GM18861 (cell line): ENCODE results near the gene PKIG.
"Not testable (repeated sequence)": the region's sequence is repeated elsewhere in the genome, so short reads cannot be mapped to it uniquely, and the experiment has no call there.

Experiments
- ATAC-seq: cut with Tn5 transposase; IDR thresholded peaks from one replicate; pipeline ENCODE4 v1.9.1; 2021; ENCODE audit not compliant: unreplicated experiment

PKIG gene

DNA sequence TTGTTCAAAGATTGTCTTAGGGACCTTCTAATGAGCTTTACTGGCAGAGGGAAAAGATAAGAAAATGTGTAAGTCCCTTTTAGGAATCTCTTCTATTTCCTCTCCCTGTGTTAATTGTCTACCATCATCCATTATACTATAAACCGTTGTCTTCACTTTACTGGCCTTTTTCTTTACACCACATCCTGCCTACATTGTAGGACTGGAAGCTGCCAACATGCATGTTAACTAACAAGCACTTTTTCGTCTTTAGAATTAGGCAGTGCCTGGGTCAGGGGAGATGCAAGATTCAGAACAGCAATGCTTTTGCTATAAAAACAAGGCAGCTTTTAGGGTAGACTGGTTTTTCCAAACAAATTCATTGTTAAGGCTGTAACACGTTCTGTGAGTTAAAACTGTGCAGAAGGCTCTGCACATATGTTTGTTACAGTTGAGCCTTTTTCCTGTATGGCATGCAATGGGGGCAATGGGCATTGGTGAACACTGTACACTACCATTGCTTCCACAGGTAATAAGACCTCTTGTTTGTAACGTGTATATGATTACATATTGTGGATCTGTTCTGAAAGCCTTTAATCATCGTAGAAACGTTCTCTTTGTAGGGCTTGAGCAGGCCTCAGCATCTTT, 10.9 kb upstream of the PKIG start:
- ATAC-seq = no peak

DNA sequence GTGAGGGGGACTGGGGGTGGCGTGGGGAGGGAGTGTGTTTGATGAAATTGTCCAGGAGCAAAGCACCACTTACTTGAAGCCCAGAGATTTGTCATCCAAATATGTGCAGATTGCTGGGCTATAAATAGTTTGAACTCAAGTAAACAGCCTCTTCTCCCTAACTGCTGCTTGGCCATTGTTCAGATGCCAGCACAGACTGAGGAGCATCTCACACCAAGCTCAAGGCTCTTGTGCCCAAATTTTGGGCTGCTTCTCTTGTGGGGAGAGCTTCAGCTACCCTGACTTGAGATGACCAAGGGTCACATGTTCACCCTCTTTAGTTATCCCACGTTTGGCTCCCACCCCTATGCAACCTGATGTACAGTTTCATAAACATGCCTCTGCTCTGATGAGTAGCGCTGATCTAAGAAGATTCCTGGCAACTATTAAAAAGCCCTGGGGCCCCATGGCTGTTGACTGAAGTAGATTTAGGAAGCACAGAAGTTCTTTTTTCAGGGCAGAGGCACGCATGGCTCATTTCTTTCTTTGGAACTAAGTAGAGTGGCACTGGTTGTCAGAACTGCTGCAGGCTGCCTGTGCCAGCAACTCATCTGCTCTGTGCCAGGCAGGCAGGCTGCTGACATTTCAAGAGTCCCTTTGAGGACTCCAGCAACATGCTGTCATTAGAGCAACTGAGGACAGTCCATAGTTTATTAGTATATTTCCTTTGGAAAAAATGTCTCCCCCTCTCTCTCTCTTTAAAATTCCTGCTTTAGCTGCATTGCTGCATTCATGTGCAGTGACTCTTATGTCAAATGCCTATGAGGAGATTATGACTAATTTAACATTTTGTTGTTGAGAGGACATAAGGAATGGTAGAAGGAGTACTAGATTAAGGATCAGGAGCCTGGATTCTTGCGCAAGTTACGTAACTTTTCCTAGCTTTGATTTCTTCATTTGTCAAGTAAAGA, 9.6 kb upstream of the PKIG start:
- no peak for ATAC-seq

DNA sequence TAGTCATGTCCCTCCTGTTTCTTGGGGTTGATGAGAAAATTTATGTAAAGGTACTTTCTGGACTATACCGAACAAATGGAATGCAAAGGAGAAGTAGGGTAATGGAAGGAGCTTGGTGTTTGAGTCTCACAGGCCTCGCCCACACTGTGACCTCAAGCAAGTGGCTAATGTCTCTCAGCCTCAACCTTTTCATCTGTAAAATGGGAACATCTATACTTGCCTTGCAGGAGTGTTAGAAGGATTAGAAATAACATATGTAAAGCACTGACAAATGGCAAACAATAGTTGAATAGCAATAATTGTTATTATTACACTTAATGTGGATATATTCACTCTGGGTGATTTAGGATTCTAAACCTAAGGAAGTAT, 8.9 kb upstream of the PKIG start:
- ATAC-seq = no peak

DNA sequence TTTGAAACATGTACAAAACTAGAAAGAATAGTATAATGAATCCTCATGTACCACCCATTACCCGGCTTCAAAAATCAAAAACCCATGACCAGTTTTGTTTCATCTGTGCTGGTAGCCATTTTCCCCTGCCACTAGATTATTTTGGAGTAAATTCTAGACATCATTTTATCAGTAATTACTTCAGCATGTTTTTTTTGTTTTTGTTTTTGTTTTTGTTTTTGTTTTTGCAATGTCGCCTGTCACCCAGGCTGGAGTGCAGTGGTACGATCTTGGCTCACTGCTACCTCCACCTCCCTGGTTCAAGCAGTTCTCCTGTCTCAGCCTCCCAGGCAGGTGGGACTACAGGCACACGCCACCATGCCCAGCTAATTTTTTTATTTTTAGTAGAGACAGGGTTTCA, 8.0 kb upstream of the PKIG start:
- ATAC-seq = no peak

DNA sequence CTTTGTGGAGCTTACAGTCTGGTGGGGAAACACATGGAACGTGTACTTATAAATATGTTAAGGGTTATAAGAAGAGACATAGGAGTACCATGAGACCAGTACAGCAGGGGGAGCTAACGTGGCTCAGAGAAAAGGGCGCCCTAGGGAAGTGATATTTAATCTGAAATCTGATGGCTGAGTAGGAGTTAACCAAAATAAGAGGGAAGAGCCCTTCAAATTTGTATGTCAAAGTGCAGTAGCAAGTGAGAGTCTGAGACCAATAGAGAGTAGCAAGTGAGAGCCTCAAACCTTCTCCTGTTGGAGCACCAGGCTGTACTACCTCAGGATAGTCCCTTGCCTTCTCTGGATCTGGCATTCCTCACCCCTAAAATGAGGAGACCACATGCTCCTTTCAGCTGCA, 6.1 kb upstream of the PKIG start:
- no peak for ATAC-seq

DNA sequence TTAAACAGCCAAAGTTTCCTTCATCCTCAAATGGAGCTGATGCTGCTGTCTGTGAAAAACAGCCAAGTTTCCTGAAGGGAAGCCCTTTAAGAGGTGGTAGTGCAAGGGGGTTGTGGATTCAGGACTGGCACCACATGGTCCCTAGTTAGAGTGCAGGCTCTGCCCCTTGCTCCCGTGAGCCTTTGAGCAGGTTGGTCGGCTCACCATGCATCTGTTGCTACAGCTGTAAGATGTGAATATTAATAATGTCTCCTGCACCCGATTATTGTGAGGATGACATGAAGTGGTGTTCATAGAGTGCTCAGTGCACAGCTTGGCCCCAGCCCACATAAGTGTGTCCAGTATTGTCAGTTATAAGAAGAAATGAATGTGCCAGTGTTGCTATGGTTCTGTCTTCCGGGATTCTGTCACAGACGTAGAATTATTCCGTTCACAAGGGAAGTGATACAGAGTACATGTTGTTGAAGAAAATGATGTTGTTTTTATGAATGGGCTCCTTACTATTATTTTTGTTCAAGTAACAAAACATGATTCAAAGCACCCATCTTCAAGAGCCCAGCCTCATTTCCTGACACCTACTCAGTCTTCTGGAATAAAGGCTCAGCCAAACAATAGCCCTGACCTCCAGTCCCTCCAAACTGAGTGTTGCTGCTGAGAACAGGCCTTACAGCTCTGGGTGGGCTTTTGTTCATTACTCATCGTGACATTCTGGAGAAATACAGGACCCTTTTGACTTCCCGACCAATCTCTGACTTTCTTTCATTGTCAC, 2.9 kb upstream of the PKIG start:
- ATAC-seq = no peak

DNA sequence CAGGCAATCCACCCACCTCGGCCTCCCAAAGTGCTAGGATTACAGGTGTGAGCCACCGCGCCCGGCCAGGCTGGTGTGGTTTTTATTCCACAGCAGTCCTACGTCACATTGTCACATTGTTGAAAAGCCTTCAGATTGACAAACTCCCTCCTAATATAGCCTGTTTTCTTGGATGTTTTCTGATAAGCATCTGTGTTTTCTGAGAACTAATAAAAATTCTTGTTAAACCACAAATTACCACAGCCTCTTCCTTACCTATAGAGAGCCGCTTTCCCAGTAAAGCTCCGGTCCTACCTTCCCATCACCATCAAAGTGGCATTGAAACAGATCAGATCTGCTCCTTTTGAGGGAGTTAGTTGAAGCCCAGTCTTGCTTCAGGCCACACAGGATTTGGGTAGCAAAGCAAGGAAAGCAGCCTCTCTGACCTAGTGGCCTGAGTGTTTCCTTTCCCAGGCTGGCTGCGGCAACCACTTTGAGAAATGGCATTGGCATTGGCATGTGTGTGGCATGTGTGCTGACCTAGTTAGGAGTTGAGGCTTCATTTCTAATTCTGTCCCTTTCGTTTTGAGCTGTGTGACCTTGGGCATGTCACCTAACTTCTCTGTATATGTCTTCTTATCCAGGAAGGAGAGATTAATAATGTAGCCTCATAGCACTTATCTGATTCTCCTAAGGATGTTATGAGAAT, 1.7 kb upstream of the PKIG start:
- ATAC-seq = no peak

DNA sequence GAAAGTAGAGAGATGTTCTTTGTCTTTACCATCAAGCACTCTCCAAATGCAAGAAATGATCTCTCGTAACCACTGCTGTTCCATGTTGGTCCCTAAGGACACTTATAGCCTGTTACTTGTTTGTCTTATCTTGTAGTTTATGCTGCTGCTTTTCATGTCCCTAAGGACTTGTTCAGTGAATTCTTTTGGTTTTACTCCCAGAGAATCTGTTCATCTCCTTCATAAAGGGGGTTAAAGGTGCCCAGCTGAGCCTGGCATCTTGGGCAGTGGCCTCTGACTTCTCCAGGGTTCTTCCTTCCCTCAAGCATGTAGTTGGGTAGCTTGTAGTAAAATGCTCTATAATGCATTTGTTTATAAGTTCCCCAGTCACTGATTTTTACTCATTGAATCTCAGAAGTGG, 864 bp upstream of the PKIG start:
- ATAC-seq = no peak

DNA sequence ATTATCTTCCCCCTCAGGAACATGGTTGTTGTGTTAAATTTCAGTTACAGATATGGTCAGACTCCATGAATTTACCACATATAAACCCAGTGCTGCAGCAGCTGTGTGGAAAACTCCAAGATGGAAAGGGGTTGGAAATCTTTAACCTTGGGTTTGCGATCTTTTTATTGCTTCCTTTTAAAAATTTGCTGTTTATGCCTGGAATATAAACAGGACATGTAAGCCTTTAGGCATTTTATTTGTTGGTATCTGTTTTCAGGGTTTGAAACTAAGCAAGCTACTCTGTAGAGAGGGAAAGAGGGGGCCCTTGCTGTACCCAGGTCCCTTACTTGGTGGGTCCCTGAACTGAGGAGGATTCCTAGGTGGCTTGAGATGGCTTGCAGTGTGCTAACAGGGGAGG, 778 bp downstream of the PKIG start:
- ATAC-seq = no peak

DNA sequence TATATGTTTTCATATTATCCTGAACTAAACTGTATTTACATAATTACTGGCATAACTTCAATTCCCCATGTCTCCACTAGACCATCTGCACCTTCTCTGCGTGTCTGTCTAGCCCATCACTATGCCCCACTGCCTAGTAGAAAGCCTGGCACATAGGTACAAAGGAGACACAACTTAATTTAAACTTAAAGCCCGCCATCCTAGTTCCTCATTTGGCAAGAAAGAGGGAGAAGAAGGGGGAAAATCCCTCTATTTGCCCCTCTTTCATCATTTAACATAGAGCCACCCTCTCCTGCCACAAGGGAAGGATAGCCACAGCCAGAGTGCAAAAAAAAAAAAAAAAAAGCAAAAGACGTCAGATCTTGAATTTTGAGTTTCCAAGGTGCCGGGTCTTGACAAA, 1.8 kb downstream of the PKIG start:
- no peak for ATAC-seq

DNA sequence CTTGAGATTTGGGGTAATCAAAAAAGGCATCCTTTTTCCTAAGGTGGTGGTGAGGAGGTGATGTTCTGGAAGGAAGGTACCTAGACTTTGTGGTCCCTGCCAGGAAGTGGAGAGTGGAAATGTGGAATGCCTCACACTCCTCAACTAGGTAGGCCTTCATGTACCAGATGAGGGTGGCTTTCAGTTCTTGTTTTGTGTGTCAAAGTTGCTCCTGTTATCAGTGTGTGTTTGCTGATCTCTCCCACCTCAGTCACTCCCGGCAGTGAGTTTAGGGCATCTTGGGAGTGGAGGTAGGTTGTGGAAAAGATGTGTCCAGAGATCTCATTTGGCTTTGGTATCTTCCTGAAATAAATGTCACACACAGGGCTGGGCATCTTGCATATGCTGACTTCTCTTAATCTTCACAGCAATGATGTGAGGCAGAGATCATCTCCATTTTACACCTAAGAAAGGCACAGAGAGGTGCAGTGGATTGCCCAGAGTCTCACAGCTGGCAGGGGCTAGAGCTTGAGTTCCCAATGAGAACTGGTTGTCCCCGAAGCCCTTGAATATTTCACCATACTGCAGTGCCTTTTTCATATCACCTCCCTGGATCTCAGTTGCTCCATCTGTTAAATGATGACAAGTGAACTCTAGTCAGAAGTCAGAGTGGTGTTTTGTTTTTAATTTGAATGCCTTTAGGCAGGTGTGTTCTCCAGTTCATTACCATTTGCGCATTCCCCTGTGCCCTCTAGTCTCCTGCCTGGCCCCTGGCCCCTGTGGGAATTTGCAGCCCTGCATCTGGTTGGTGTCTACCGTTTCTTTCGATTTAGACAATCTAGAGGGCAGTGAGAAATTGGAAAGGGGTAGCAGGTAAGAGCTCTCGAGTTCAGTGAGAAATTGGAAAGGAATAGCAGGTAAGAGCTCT, 2.9 kb downstream of the PKIG start:
- ATAC-seq = no peak

DNA sequence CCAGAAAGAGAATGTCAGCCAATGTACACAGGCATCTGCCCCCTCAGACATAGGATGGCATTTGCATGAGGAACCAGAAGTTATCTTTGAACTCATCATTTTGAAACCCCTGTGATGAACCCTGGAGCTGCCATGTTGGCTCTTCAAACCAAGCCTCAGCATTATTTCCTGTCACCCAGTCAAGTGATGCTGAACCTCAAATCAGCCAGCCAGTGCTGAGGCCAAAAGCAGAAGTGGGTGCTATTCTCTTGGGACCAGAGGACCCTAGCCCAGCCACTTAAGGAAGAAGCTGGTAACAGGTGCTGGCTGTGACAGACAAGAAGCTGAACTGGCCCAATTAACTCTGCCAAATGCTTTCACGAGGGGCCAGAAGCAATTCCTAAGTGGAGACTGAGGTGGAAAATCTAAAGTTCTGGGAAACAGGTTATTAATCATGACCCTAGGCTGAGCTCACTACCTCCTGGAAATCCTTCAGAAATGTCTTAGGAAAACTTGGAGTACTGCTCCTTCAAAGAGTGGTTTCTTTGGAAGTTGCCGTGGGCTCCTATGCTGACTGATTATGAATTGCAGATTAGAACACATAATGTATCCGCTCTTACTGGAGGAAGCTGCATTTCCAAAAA, 4.0 kb downstream of the PKIG start:
- peak; percentile 68 for ATAC-seq

DNA sequence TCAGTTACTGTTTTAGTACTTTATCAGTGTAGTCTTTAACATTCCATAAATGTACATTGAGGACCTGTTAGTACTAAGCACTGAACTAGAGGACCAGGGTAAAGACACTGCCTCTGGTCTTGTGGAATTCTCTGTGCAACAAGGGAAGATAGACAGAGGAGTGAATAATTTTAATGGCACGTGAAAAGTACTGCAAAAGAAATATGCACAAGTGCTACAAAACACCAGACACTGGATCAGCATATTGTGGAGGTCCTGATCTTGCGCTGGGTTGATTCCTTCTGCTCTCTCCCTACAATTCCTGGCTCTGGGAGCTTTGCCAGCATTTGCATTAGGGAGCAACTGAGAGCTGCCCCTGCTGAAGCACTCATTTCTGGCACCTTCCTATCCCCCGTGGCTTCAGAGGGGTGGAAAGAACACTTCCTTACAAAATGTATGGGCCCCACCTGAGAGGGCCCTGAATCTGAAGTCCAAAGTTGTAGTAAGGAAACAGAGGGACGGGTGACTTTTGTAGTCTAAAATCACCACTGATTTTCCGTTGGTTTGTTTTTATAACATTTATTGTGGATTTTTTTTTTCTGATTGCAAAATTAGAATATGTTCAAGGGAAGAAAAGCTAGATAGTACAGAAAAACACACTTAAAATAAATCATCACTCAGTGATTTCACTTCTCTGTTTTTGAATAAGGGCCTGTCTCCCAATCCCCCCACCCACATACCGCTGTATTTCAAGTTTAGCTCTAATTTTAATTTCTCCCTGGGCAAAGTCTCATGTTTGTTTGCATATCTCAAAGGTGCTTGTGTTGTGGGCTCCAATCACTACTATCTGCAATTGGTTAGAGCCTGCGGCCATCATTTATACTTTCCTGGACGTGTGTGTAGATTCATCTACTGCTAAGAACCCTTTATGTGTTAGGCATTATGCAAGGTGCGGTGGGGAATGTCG, 4.9 kb downstream of the PKIG start:
- no peak for ATAC-seq

DNA sequence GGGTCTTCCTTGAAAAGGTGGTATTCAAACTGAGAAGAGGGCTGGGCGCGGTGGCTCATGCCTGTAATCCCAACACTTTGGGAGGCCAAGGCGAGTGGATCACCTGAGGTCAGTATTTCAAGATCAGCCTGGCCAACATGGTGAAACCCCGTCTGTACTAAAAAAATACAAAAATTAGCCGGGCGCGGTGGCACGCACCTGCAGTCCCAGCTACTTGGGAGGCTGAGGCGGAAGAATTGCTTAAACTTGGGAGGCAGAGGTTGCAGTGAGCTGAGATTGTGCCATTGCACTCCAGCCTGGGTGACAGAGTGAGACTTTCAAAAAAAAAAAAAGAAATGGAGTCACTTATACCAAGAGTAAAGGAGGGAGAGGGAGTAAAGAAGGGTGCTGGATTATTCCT, 5.9 kb downstream of the PKIG start:
- not testable (repeated sequence) for ATAC-seq

DNA sequence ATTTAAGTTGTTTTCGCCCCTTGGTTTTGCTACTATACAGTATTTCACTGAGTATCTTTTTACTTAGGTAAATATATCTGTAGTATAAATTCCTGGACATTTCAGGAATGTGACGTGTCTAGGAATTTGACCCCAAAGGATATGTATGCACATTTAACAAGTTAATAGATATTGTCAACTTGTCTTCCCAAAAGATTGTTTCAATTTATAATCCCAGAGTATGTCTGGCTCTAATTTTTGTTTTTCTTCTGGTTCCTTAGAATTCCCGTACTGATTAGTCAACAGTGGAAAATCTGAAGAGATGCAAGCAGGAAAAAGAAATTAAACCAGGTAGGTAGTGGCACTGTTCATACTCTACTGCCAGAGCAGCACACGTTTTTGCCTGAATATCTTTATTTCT, 7.2 kb downstream of the PKIG start:
- ATAC-seq = no peak

DNA sequence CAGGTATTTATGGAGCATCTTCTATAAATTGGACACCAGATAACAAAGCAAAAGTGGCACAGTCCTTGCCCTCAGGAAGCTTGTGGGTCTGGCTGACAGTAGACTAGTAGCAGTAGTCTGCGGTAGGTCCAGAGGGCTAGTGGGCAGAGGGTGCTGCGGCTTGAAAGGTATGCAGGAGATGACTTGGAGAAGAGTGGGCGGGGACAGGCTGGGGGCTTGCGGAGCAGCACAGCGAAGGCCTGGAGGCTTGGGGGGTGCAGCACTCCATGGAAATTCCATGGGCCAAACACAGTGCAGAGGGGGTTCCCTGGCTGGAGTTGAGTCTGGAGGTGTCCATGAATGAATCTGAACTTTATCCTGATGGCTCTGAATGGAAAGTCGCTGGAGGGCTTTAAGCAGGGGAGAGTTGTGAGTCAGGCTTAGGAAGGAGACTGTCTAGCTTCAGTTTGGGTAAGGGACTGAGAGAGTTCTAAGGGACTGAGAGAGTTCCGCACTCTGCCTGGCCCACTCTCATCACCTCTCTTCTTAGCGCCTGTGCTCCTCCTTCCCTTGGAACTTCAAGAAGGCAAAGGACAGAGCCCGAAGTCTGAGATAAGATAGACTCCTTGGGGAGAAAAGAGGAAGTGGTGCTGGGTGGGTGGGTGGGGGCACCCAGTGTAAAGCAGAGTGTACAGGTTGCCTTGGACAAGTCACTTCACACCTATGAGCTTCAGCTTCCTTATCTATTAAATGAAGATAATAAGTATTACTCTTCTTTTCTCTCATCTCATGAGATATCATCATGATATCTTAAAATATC, 8.8 kb downstream of the PKIG start:
- no peak for ATAC-seq

DNA sequence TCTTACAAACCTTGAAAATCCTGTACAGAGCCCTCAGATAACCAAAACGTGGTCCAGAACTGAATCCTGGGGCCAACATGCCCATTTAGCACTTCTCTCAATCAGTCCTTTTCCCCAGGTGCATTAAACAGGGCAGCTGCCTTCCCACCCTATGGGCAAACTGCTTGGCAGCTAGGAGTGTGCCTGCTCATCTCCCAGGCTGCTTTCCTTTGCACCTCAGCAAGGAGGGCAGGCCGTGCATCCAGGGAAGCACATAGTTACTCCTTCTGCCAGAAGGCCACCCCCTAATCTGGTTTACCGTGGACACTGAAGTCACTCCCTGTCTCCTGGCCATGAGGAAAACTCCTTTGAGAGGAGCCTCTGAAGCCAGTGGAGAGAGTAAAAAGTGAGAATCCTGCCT, 10.0 kb downstream of the PKIG start:
- ATAC-seq = no peak

DNA sequence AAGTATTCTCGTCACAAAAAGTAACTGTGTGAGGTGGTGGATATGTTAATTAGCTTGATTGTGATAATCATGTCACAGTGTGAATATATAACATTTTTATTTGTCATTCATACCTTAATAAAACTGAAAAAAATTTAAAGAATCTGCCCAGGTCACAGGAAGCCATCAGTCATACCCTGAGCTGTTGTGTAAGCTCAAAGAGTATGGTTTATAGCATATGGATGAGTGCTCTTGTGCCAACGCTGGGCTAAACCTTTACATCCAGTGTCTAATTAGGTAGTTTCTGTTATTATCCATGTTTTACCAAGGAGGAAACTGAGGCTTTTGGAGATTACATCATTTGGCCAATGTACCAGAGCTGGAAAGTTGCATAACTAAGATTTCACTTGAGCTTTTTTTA, 11.4 kb downstream of the PKIG start:
- ATAC-seq = no peak
